Measurements from ENCODE around the gene GLIPR2.
A peak's percentile ranks its signal among the peaks of the same experiment; 100 is the strongest.

GLIPR2 gene

GRCh38 chr9:36144309-36145232, 8.0 kb downstream of the GLIPR2 start:
- Histone ChIP-seq H3K4me1 (ENCODE audit: control insufficient read depth, insufficient read depth, low read length, unreplicated experiment) (peaks cover 24% of the 10 kb centered on the region), H3K36me3 (ENCODE audit: insufficient read depth, low read length) (peaks cover 6% of the 10 kb centered on the region; the same call in 1 of the 2 replicates), H3K27me3 (ENCODE audit: insufficient read depth, low read length) (no peaks in the 10 kb centered on the region), H2AFZ (ENCODE audit: low read length, unreplicated experiment) (no peak overlapping the region), H3K4me3 (ENCODE audit: low read depth, low read length) (no peak overlapping the region), H3K27ac (ENCODE audit: low read depth, low read length) (no peak overlapping the region), H3K79me2 (ENCODE audit: control insufficient read depth, insufficient read depth, low read length, unreplicated experiment) (no peaks in the 10 kb centered on the region)

- H2AFZ ChIP-seq (ENCODE audit: low read length, unreplicated experiment), result no peak overlapping the region
- peaks cover 6% of the 10 kb centered on the region; the same call in 1 of the 2 replicates for H3K36me3 ChIP-seq (ENCODE audit: insufficient read depth, low read length)
- H3K27ac ChIP-seq (ENCODE audit: low read depth, low read length), result no peak overlapping the region
- no peaks in the 10 kb centered on the region for H3K79me2 ChIP-seq (ENCODE audit: control insufficient read depth, insufficient read depth, low read length, unreplicated experiment)
- peaks cover 30% of the 10 kb centered on the region for H3K4me1 ChIP-seq (ENCODE audit: control insufficient read depth, insufficient read depth, low read length, unreplicated experiment)
- no peaks in the 10 kb centered on the region for H3K27me3 ChIP-seq (ENCODE audit: insufficient read depth, low read length)
- no peak overlapping the region for H3K4me3 ChIP-seq (ENCODE audit: low read depth, low read length)
These were observed 9.4 kb downstream of the GLIPR2 start for GRCh38 chr9:36145970-36146369.

GRCh38 chr9:36146651-36147050, 10.1 kb downstream of the GLIPR2 start:
- no peak overlapping the region for H3K4me3 ChIP-seq (ENCODE audit: low read depth, low read length)
- H2AFZ ChIP-seq (ENCODE audit: low read length, unreplicated experiment), result no peak overlapping the region
- no peak overlapping the region for H3K27ac ChIP-seq (ENCODE audit: low read depth, low read length)
- peaks cover 37% of the 10 kb centered on the region for H3K4me1 ChIP-seq (ENCODE audit: control insufficient read depth, insufficient read depth, low read length, unreplicated experiment)
- H3K79me2 ChIP-seq (ENCODE audit: control insufficient read depth, insufficient read depth, low read length, unreplicated experiment), result no peaks in the 10 kb centered on the region
- H3K27me3 ChIP-seq (ENCODE audit: insufficient read depth, low read length), result no peaks in the 10 kb centered on the region
- peaks cover 6% of the 10 kb centered on the region; the same call in 1 of the 2 replicates for H3K36me3 ChIP-seq (ENCODE audit: insufficient read depth, low read length)

GRCh38 chr9:36147441-36148175, 11.1 kb downstream of the GLIPR2 start:
- no peak overlapping the region for H3K4me3 ChIP-seq (ENCODE audit: low read depth, low read length)
- no peaks in the 10 kb centered on the region for H3K27me3 ChIP-seq (ENCODE audit: insufficient read depth, low read length)
- H3K27ac ChIP-seq (ENCODE audit: low read depth, low read length), result no peak overlapping the region
- H3K4me1 ChIP-seq (ENCODE audit: control insufficient read depth, insufficient read depth, low read length, unreplicated experiment), result peaks cover 41% of the 10 kb centered on the region
- H3K36me3 ChIP-seq (ENCODE audit: insufficient read depth, low read length), result peaks cover 6% of the 10 kb centered on the region; the same call in 1 of the 2 replicates
- H3K79me2 ChIP-seq (ENCODE audit: control insufficient read depth, insufficient read depth, low read length, unreplicated experiment), result no peaks in the 10 kb centered on the region
- H2AFZ ChIP-seq (ENCODE audit: low read length, unreplicated experiment), result no peak overlapping the region

- H2AFZ ChIP-seq (ENCODE audit: low read length, unreplicated experiment), result no peak overlapping the region
- peaks cover 6% of the 10 kb centered on the region; the same call in 1 of the 2 replicates for H3K36me3 ChIP-seq (ENCODE audit: insufficient read depth, low read length)
- peak overlapping the region; percentile 36 for H3K4me3 ChIP-seq (ENCODE audit: low read depth, low read length)
- peak overlapping the region; percentile 88 for H3K27ac ChIP-seq (ENCODE audit: low read depth, low read length)
- H3K27me3 ChIP-seq (ENCODE audit: insufficient read depth, low read length), result no peaks in the 10 kb centered on the region
- peaks cover 39% of the 10 kb centered on the region for H3K4me1 ChIP-seq (ENCODE audit: control insufficient read depth, insufficient read depth, low read length, unreplicated experiment)
- no peaks in the 10 kb centered on the region for H3K79me2 ChIP-seq (ENCODE audit: control insufficient read depth, insufficient read depth, low read length, unreplicated experiment)
These were observed 11.9 kb downstream of the GLIPR2 start for GRCh38 chr9:36148311-36149051.

GRCh38 chr9:36149197-36149596, 12.7 kb downstream of the GLIPR2 start:
- Histone ChIP-seq H2AFZ (ENCODE audit: low read length, unreplicated experiment) (no peak overlapping the region), H3K27ac (ENCODE audit: low read depth, low read length) (peak overlapping the region; percentile 88), H3K4me1 (ENCODE audit: control insufficient read depth, insufficient read depth, low read length, unreplicated experiment) (peaks cover 41% of the 10 kb centered on the region), H3K27me3 (ENCODE audit: insufficient read depth, low read length) (no peaks in the 10 kb centered on the region), H3K79me2 (ENCODE audit: control insufficient read depth, insufficient read depth, low read length, unreplicated experiment) (no peaks in the 10 kb centered on the region), H3K36me3 (ENCODE audit: insufficient read depth, low read length) (peaks cover 6% of the 10 kb centered on the region; the same call in 1 of the 2 replicates), H3K4me3 (ENCODE audit: low read depth, low read length) (peak overlapping the region; percentile 36)

- H2AFZ ChIP-seq (ENCODE audit: low read length, unreplicated experiment), result no peak overlapping the region
- no peak overlapping the region; the same call in 1 of the 2 replicates for H3K27ac ChIP-seq (ENCODE audit: low read depth, low read length)
- peaks cover 54% of the 10 kb centered on the region for H3K4me1 ChIP-seq (ENCODE audit: control insufficient read depth, insufficient read depth, low read length, unreplicated experiment)
- no peaks in the 10 kb centered on the region for H3K79me2 ChIP-seq (ENCODE audit: control insufficient read depth, insufficient read depth, low read length, unreplicated experiment)
- no peaks in the 10 kb centered on the region; the same call in 1 of the 2 replicates for H3K36me3 ChIP-seq (ENCODE audit: insufficient read depth, low read length)
- H3K4me3 ChIP-seq (ENCODE audit: low read depth, low read length), result no peak overlapping the region
- no peaks in the 10 kb centered on the region for H3K27me3 ChIP-seq (ENCODE audit: insufficient read depth, low read length)
These were observed 14.2 kb downstream of the GLIPR2 start for GRCh38 chr9:36150574-36151315.

- Histone ChIP-seq H3K27ac (ENCODE audit: low read depth, low read length) (peak overlapping the region; percentile 22; the same call in 1 of the 2 replicates), H3K4me1 (ENCODE audit: control insufficient read depth, insufficient read depth, low read length, unreplicated experiment) (peaks cover 54% of the 10 kb centered on the region), H3K4me3 (ENCODE audit: low read depth, low read length) (no peak overlapping the region), H3K79me2 (ENCODE audit: control insufficient read depth, insufficient read depth, low read length, unreplicated experiment) (no peaks in the 10 kb centered on the region), H3K27me3 (ENCODE audit: insufficient read depth, low read length) (no peaks in the 10 kb centered on the region), H2AFZ (ENCODE audit: low read length, unreplicated experiment) (no peak overlapping the region), H3K36me3 (ENCODE audit: insufficient read depth, low read length) (no peaks in the 10 kb centered on the region; the same call in 1 of the 2 replicates)
These were observed 15.0 kb downstream of the GLIPR2 start for GRCh38 chr9:36151316-36152210.

- Histone ChIP-seq H3K79me2 (ENCODE audit: control insufficient read depth, insufficient read depth, low read length, unreplicated experiment) (no peaks in the 10 kb centered on the region), H3K4me3 (ENCODE audit: low read depth, low read length) (no peak overlapping the region), H3K27me3 (ENCODE audit: insufficient read depth, low read length) (no peaks in the 10 kb centered on the region), H3K36me3 (ENCODE audit: insufficient read depth, low read length) (no peaks in the 10 kb centered on the region; the same call in 1 of the 2 replicates), H3K27ac (ENCODE audit: low read depth, low read length) (peak overlapping the region; percentile 94; the same call in 1 of the 2 replicates), H2AFZ (ENCODE audit: low read length, unreplicated experiment) (no peak overlapping the region), H3K4me1 (ENCODE audit: control insufficient read depth, insufficient read depth, low read length, unreplicated experiment) (peaks cover 54% of the 10 kb centered on the region)
These were observed 16.4 kb downstream of the GLIPR2 start for GRCh38 chr9:36152741-36153438.

Measured in ACC112 (cell line).